ENCODE measurements around the gene ADAMTSL2.

The ADAMTSL2 gene

DNA sequence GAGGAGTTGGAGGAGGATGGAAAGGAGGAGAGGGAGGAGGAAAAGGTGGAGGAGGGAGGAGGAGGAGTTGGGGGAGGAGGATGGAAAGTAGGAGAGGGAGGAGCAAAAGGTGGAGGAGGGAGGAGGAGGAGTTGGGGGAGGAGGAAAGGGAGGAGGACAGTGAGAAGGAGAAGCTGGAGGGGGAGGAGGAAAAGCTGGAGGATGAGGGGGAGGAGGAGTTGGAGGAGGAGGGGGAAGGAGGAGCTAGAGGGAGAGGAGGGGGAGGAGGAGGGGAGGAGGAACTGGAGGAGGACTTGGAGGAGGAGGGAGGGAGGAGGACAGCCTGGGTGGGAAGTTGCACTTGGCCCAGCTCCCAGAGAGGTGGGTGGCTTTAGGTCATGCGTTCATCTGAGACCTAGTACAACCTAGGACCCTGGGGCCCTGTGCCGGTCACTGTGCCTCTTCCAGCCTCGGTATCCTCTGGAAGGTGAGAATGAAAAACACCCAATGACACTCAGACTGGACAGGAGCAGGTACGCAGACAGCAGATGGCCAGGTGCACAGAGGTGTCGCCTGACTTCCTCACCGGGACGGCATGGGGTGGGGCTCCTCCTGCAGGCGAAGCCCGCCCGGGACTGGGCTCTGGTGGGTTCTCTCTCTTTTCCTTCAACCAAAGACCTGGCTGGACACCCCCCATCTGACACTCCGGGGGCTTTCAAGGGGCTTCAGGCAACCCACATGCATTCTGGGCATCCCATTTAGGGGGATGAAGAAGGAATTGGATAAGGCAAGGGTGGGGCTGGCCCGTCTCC, 43.4 kb upstream of the ADAMTSL2 start:
- Histone ChIP-seq H3K4me3 (replicated peaks; ENCODE audit: insufficient read depth, low read length) (no peak overlapping the region), H3K27me3 (ENCODE audit: insufficient read depth, poor library complexity, severe bottlenecking) (no peaks in the 10 kb centered on the region), H3K27ac (replicated peaks) (no peak overlapping the region)
- no peak for DNase-seq (ENCODE audit: low read depth in 1 of 2, low spot score in 1 of 2)
- TF ChIP-seq SPI1 (IDR thresholded peaks at IDR 0.05; ENCODE audit: borderline replicate concordance, low read depth) (no peak), GABPA (IDR thresholded peaks at IDR 0.05; ENCODE audit: low read depth) (no peak), POLR2AphosphoS5 (IDR thresholded peaks at IDR 0.05; ENCODE audit: low read depth) (no peak), REST (IDR thresholded peaks at IDR 0.05; ENCODE audit: insufficient replicate concordance, low read depth) (no peak)
- TF ChIP-seq, protein P1, sequence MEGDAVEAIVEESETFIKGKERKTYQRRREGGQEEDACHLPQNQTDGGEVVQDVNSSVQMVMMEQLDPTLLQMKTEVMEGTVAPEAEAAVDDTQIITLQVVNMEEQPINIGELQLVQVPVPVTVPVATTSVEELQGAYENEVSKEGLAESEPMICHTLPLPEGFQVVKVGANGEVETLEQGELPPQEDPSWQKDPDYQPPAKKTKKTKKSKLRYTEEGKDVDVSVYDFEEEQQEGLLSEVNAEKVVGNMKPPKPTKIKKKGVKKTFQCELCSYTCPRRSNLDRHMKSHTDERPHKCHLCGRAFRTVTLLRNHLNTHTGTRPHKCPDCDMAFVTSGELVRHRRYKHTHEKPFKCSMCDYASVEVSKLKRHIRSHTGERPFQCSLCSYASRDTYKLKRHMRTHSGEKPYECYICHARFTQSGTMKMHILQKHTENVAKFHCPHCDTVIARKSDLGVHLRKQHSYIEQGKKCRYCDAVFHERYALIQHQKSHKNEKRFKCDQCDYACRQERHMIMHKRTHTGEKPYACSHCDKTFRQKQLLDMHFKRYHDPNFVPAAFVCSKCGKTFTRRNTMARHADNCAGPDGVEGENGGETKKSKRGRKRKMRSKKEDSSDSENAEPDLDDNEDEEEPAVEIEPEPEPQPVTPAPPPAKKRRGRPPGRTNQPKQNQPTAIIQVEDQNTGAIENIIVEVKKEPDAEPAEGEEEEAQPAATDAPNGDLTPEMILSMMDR (IDR thresholded peaks at IDR 0.05; ENCODE audit: insufficient read depth, low read length) = no peak

GRCh38 chr9:133491656-133491925, 42.9 kb upstream of the ADAMTSL2 start:
- Histone ChIP-seq H3K27ac (replicated peaks) (no peak overlapping the region), H3K4me3 (replicated peaks; ENCODE audit: insufficient read depth, low read length) (no peak overlapping the region), H3K27me3 (ENCODE audit: insufficient read depth, poor library complexity, severe bottlenecking) (no peaks in the 10 kb centered on the region)
- TF ChIP-seq GABPA (IDR thresholded peaks at IDR 0.05; ENCODE audit: low read depth) (no peak), REST (IDR thresholded peaks at IDR 0.05; ENCODE audit: insufficient replicate concordance, low read depth) (no peak)
- TF ChIP-seq, protein P1 (IDR thresholded peaks at IDR 0.05; ENCODE audit: insufficient read depth, low read length) = no peak
- no peak for DNase-seq (ENCODE audit: low read depth in 1 of 2, low spot score in 1 of 2)

- no peak for TF ChIP-seq SPI1 (IDR thresholded peaks at IDR 0.05; ENCODE audit: borderline replicate concordance, low read depth)
- no peak for DNase-seq (ENCODE audit: low read depth in 1 of 2, low spot score in 1 of 2)
- Histone ChIP-seq H3K27ac (replicated peaks) (no peak overlapping the region), H3K4me3 (replicated peaks; ENCODE audit: insufficient read depth, low read length) (no peak overlapping the region), H3K27me3 (ENCODE audit: insufficient read depth, poor library complexity, severe bottlenecking) (no peaks in the 10 kb centered on the region)
Measured at GRCh38 chr9:133492061-133493021, 42.2 kb upstream of the ADAMTSL2 start.

GRCh38 chr9:133493428-133493827, 41.1 kb upstream of the ADAMTSL2 start:
- Histone ChIP-seq H3K27me3 (ENCODE audit: insufficient read depth, poor library complexity, severe bottlenecking) (no peaks in the 10 kb centered on the region), H3K4me3 (replicated peaks; ENCODE audit: insufficient read depth, low read length) (no peak overlapping the region), H3K27ac (replicated peaks) (no peak overlapping the region)
- DNase-seq (ENCODE audit: low read depth in 1 of 2, low spot score in 1 of 2) = no peak
- TF ChIP-seq REST (IDR thresholded peaks at IDR 0.05; ENCODE audit: insufficient replicate concordance, low read depth) (no peak), POLR2AphosphoS5 (IDR thresholded peaks at IDR 0.05; ENCODE audit: low read depth) (no peak), GABPA (IDR thresholded peaks at IDR 0.05; ENCODE audit: low read depth) (no peak), SPI1 (IDR thresholded peaks at IDR 0.05; ENCODE audit: borderline replicate concordance, low read depth) (no peak)

Data from HL-60 (cell line).